ENCODE results near the gene MBTPS1.

The MBTPS1 gene

GRCh38 chr16:84031556-84031955 is 85.2 kb downstream of the MBTPS1 start:
- no peak for DNase-seq

GRCh38 chr16:84029297-84030047 is 87.3 kb downstream of the MBTPS1 start:
- no peak for DNase-seq

DNA sequence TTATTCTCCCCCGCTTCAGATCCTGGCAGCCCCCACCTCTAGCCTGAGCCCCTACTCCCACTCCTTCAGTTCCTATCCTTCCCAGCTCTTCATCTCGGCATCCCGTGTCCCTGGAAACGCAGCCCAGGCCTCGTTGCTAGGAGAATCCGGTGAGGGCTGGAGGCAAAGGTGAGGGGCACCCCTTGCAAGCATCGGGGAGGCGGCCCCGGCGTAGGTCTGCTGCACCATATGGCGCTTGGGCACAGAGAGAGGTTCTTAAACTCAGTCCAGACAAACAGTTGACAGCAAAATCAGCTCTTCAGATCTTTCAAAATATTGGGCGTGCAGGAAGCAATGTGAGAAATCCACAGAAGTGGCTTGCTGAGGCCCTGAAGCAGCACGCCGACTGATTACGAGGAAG is 89.1 kb downstream of the MBTPS1 start:
- DNase-seq = no peak

DNA sequence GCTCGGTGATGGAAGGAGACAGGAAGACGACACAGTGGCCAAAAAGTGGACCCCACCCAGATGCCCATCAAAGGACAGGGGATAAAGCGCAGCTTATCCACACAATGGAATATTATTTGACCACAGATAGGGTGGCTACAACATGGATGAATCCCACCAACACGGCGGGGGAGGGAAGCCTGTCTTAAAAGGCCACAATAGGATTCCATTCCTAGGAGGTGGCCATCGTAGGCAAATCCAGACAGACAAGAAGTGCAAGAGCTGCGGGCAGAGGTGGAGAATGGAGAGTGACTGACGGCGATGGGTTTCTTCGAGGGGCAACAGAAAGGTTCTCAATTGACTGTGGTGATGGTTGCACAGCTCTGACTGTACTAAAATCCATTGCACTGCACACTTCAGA is 90.1 kb downstream of the MBTPS1 start:
- DNase-seq = no peak

DNA sequence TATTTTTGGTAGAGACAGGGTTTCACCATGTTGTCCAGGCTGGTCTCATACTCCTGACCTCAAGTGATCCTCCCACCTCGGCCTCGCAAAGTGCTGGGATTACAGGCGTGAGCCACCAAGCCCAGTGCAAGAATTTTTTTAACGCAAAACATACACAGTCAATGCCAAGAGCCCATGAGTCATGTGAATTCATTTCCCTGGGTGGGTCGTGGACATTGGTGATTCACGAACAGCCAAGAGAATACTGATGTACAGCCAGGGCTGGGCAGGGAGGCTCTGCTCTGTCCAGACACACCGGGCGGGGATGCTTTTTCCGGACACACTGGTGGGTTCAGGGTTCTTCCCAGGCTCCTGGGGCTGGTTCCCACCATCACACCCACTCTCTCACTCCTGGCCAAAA is 91.9 kb downstream of the MBTPS1 start:
- no peak for DNase-seq

- no peak for DNase-seq
Observed at GRCh38 chr16:84022644-84023043, 94.1 kb downstream of the MBTPS1 start.

DNA sequence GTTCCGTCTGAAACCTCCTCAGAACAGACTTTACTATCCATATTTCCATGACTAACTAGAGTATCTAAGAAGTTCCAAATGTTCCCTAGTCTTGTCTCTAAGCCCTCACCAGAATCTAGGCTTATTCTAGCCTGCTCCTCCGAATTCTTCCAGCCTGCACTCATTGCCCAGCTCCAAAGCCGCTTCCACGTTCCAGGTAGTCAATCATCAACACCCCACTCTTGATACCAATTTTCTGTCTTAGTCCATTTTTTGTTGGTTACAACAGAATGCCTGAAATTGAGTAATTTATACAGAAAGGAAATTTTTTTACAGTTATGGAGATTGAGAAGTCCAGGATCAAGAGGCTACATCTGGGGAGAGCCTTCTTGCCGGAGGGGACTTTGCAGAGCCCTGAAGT is 95.3 kb downstream of the MBTPS1 start:
- DNase-seq = no peak

GRCh38 chr16:84020353-84020752 is 96.4 kb downstream of the MBTPS1 start:
- no peak for DNase-seq

DNA sequence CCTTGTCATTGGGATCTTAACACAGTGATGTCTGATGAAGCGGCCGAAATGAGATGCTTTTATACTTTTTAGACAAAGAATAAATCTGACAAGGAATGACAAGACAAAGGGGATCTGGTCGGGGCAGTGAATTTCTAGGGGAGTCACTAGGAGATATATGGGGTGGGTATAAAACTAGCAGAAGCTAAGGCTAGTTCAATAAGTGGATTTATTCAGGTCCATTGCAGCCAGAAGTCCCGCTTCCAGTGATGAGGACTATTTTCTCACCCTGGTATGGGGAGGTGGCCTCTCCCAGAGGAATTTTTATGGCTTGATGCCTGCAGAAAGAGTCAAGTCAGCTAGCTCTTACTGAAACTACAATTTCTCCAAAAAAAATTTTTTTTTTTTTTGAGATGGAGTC is 98.0 kb downstream of the MBTPS1 start:
- DNase-seq = no peak

DNA sequence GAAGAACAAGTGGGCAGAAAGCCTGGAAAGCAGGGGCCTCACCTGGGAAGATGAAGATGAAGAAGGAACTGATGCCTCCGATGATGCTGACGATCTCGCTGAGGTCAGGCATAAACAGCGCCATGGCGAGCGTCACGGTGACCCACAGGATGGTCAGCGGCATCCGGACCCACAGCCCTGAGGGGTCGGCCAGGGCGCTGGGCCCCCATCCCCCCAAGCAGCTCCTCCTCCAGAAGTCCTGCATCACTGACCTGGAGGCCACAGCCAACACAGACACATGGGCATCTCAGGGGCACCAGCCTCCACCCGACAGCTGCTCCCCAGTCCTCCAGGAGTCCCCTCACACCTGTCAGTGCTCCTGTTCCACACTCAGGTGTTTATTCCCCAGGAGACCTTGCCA is 100.3 kb downstream of the MBTPS1 start:
- no peak for DNase-seq

GRCh38 chr16:84015399-84015798 is 101.3 kb downstream of the MBTPS1 start:
- no peak for DNase-seq

- DNase-seq = no peak
Observed at GRCh38 chr16:84014570-84015327, 102.0 kb downstream of the MBTPS1 start.

GRCh38 chr16:84013787-84014569 is 102.8 kb downstream of the MBTPS1 start:
- DNase-seq = peak; percentile 91

DNA sequence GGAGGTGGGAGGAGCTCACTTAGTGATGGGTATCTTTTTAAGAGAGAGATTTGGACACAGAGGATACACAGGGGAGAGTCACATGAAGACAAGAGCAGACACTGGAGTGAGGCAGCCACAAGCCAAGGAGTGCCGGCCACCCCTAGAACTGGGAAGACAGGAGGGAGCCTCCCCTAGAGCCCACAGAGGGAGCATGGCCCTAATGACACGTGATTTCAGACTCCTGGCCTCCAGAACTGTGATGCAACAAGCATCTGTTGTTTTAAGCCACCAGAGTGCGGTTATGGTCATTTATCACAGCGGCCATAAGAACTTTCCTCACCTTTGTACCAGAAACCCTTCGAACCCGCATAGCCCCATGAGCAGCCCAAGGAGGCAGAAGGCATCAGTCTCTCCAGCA is 107.5 kb downstream of the MBTPS1 start:
- DNase-seq = no peak

GRCh38 chr16:84007965-84008364 is 108.8 kb downstream of the MBTPS1 start:
- no peak for DNase-seq

GRCh38 chr16:84007520-84007919 is 109.2 kb downstream of the MBTPS1 start:
- DNase-seq = no peak

DNA sequence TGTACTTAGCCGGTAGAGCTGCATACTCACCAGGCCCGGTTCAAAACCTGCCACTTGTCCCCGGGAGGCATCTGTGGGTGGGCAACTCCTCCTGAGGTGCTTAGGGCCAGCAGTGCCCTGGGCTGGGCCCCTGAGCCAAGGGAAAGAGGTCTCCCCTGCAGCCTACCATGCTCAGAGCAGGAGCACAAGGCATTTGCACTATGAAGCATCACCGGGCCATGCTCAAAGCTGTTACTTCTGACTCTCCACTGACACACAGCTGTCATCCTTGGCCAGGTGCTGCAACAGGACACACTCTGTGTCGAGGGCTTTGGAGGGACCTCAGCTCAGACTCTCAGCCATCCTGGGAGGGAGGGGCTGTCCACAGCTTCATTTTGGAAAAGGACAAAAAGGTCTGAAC is 111.4 kb downstream of the MBTPS1 start:
- no peak for DNase-seq

GRCh38 chr16:84004442-84004841 is 112.3 kb downstream of the MBTPS1 start:
- DNase-seq = no peak

All from stimulated activated CD4-positive, alpha-beta T cell treated with anti-CD3 and anti-CD28 coated beads, Interleukin-1b, Interleukin-23, amount 100 ng/mL, for 48 hours (primary cell).